HepG2 (cell line): ENCODE measurements around the gene NUP214. TPM values are rescaled to one million over a fixed set of nuclear protein-coding genes. Genes with fewer than 3 reads are reported as not detected.
"Not testable (repeated sequence)": the region's sequence is repeated elsewhere in the genome, so short reads cannot be mapped to it uniquely, and the experiment has no call there.

ENCODE experiments used
- ATAC-seq: fragments of 200-7000 bp; cut with Tn5 transposase; 3 replicates; pipeline ENCODE4 v1.9.1; 2020; ENCODE audit warnings: mild to moderate bottlenecking, moderate library complexity
- BruUV-seq: library from RNA; stranded (reverse); fragments of 400-500 nt; replicated peaks from 2 replicates; lab custom pipeline; 2021; lab: Mats Ljungman, UMichigan
- CTCF ChIA-PET: fragments of 300-600 bp; formaldehyde crosslinking; extraction: SDS; loops from one replicate; lab custom pipeline; 2021; ENCODE audit warnings: low total read pairs, inconsistent platforms, low intra/inter-chr PET ratio; lab: Yijun Ruan, JAX
- POLR2A ChIA-PET: fragments of 350-600 bp; sonication (Branson Sonifier 250); formaldehyde crosslinking; loops from one replicate; lab custom pipeline; 2020; ENCODE audit warnings: antibody characterized with exemption, inconsistent platforms; lab: Yijun Ruan, JAX
- DNase-seq: peaks from one replicate; pipeline ENCODE4 v3.0.0-alpha.2; 2015; ENCODE audit warnings: low spot score
- FAIRE-seq: peaks from 3 replicates; lab custom pipeline; 2011; peaks lifted over from hg19 to GRCh38; lab: Jason Lieb, UNC
- H2AFZ ChIP-seq: one replicate; pipeline ENCODE4 v1.6.1; 2011; ENCODE audit warnings: low read length, inconsistent platforms
- H3K27ac ChIP-seq: fragments of 300-600 bp; 3 replicates; pipeline ENCODE4 v1.8.0; 2011; ENCODE audit warnings: mixed run types, mild to moderate bottlenecking, mixed read lengths, low read length, inconsistent platforms; ENCODE audit not compliant: insufficient read depth; ENCODE audit errors: extremely low read length
- H3K27me3 ChIP-seq, 2 experiments: fragments of 200-600 bp in 1 of 2; 2 replicates in 1 of 2; 3 replicates in 1 of 2; pipeline versions ENCODE4 v1.6.0 to v1.8.0; 2011; ENCODE audit warnings: low read length in 2 of 2, mild to moderate bottlenecking in 2 of 2, moderate library complexity in 2 of 2, inconsistent platforms in 1 of 2; ENCODE audit not compliant: insufficient read depth in 2 of 2, control insufficient read depth in 1 of 2
- H3K36me3 ChIP-seq, 2 experiments: fragments of 200-600 bp in 1 of 2; replicated peaks in 1 of 2; 2 replicates in 1 of 2; 3 replicates in 1 of 2; pipeline versions ENCODE4 v1.5.1 to v1.8.0; 2011; ENCODE audit warnings: low read length in 2 of 2, inconsistent platforms in 1 of 2; ENCODE audit not compliant: insufficient read depth in 2 of 2, control insufficient read depth in 1 of 2
- H3K4me1 ChIP-seq: 2 replicates; pipeline ENCODE4 v1.5.1; 2012; ENCODE audit warnings: low read length, inconsistent platforms; ENCODE audit not compliant: insufficient read depth
- H3K4me2 ChIP-seq: 2 replicates; pipeline ENCODE4 v1.6.0; 2011; ENCODE audit warnings: low read depth, low read length, inconsistent platforms
- H3K4me3 ChIP-seq, 3 experiments: fragments of 200-600 bp in 1 of 3; sonication (generic), shearing (Covaris generic) in 1 of 3; replicated peaks in 1 of 3; 2 replicates each; pipeline ENCODE4 v1.5.1; 2011 to 2016; ENCODE audit warnings: low read length in 3 of 3, inconsistent platforms in 2 of 3, low read depth in 2 of 3, mild to moderate bottlenecking in 2 of 3, control low read depth in 1 of 3, mixed read lengths in 1 of 3; ENCODE audit not compliant: insufficient read depth in 1 of 3
- H3K79me2 ChIP-seq: one replicate; pipeline ENCODE4 v1.6.1; 2011; ENCODE audit warnings: low read length, inconsistent platforms; ENCODE audit not compliant: insufficient read depth
- H3K9ac ChIP-seq: 2 replicates; pipeline ENCODE4 v1.6.0; 2011; ENCODE audit warnings: mild to moderate bottlenecking, low read depth, low read length, inconsistent platforms; ENCODE audit not compliant: insufficient read depth
- H3K9me3 ChIP-seq: 2 replicates; pipeline ENCODE4 v1.5.1; 2012; ENCODE audit warnings: mild to moderate bottlenecking, low read length
- H4K20me1 ChIP-seq: 2 replicates; pipeline ENCODE4 v1.6.0; 2011; ENCODE audit warnings: inconsistent platforms, mild to moderate bottlenecking, low read length, moderate library complexity; ENCODE audit not compliant: insufficient read depth
- CBX5 ChIP-seq: sonication (generic); formaldehyde crosslinking; IDR thresholded peaks from 2 replicates; pipeline ENCODE4 v1.4.0; 2020; ENCODE audit warnings: missing genetic modification reagents, borderline replicate concordance
- KAT2B ChIP-seq: fragments of 150-350 bp; IDR thresholded peaks from 2 replicates; pipeline ENCODE4 v1.6.1; 2014; ENCODE audit warnings: low read depth, low read length, borderline replicate concordance
- LRRFIP1 ChIP-seq: sonication (generic); formaldehyde crosslinking; conservative IDR thresholded peaks from 2 replicates; pipeline ENCODE4 v1.4.0; 2020; ENCODE audit warnings: missing genetic modification reagents
- MTF1 ChIP-seq: sonication (generic); formaldehyde crosslinking; IDR thresholded peaks from 2 replicates; pipeline ENCODE4 v1.5.0; 2020; ENCODE audit warnings: missing genetic modification reagents
- ZBTB2 ChIP-seq: sonication (generic); formaldehyde crosslinking; IDR thresholded peaks from 2 replicates; pipeline ENCODE4 v1.8.0; 2022; ENCODE audit warnings: low read depth, missing genetic modification reagents
- ZFP82 ChIP-seq: sonication (generic); formaldehyde crosslinking; IDR thresholded peaks from 2 replicates; pipeline ENCODE4 v1.5.1; 2020; ENCODE audit warnings: mild to moderate bottlenecking, missing genetic modification reagents, borderline replicate concordance
- ZNF335 ChIP-seq: sonication (generic); formaldehyde crosslinking; IDR thresholded peaks from 2 replicates; pipeline ENCODE4 v1.4.0; 2020; ENCODE audit warnings: missing genetic modification reagents
- ZNF33B ChIP-seq: sonication (generic); formaldehyde crosslinking; IDR thresholded peaks from 2 replicates; pipeline ENCODE4 v1.5.1; 2020; ENCODE audit warnings: mild to moderate bottlenecking, missing genetic modification reagents
- ZNF720 ChIP-seq: sonication (generic); formaldehyde crosslinking; IDR thresholded peaks from 2 replicates; pipeline ENCODE4 v1.4.0; 2020; ENCODE audit warnings: missing genetic modification reagents
- WGBS: methylation state at CpG from one replicate; pipeline ENCODE4 v1.1.6; 2017; ENCODE audit warnings: low lambda C conversion rate; 5-methylcytosine and 5-hydroxymethylcytosine counted together
- in situ Hi-C: cut with HindIII; loops from 2 replicates; pipeline ENCODE4 v1.10.0; 2017; ENCODE audit warnings: low pct_unique_long_range_greater_than_20kb; ENCODE audit not compliant: extremely low pct_ligation_motif_present
- intact Hi-C: fragments of 100-400 bp; cut with micrococcal nuclease; formaldehyde crosslinking; loops from one replicate; pipeline ENCODE4 v1.10.0; 2022; ENCODE audit not compliant: unreplicated experiment
- polyA plus RNA-seq, 8 experiments: library from polyadenylated mRNA; depleted of rRNA in 3 of 8; stranded (reverse) in 7 of 8; unstranded in 1 of 8; fragments of >200 nt; fragmentation: Illumina TruSeq in 4 of 8; extraction: Trizol in 4 of 8; gene quantifications; 2 replicates each; pipeline versions ENCODE4 v1.2.1 to v1.2.3, GENCODE V29; 2011 to 2016; ENCODE audit warnings: low read depth in 4 of 8, missing spikeins in 1 of 8, mixed read lengths in 1 of 8; ENCODE audit not compliant: insufficient read depth in 1 of 8
- total RNA-seq, 5 experiments: library from RNA; depleted of rRNA; stranded (reverse); fragments of >200 nt; fragmentation: Illumina TruSeq; extraction: Trizol; gene quantifications; 2 replicates each; pipeline ENCODE4 v1.2.3, GENCODE V29; 2016; ENCODE audit warnings: low read depth in 1 of 5

NUP214 gene
- total and polyA plus RNA-seq, 2 of the 13 experiments (the other 11 are each of a cell fraction or from before 2014, with no cell fraction given), result 8.4 to 16.0 TPM

GRCh38 chr9:131262327-131263032, 137.1 kb downstream of the NUP214 start:
- ATAC-seq, result no peak
- in situ Hi-C loops (no loop called here), intact Hi-C loops (no loop called here)
- 64% methylated on average over 13 of the region's 13 CpGs for WGBS
- ChIA-PET CTCF (no interaction called here), POLR2A (no interaction called here)
- Histone ChIP-seq H3K79me2 (no peaks in the 10 kb centered on the region), H2AFZ (no peak overlapping the region), H3K4me3 (no peak overlapping the region), H3K27me3 (peaks cover 12 to 58% of the 10 kb centered on the region in 2 experiments; a peak in 4 of 5 replicates), H3K4me1 (peaks cover 20% of the 10 kb centered on the region), H3K4me2 (no peak overlapping the region), H3K36me3 (no peaks in the 10 kb centered on the region), H3K27ac (no peak overlapping the region), H4K20me1 (no peaks in the 10 kb centered on the region), H3K9me3 (no peaks in the 10 kb centered on the region), H3K9ac (no peak overlapping the region)
- TF ChIP-seq ZNF335 (CRISPR knock-in tag) (no peak), LRRFIP1 (CRISPR knock-in tag) (no peak), ZNF720 (CRISPR knock-in tag) (no peak), ZBTB2 (CRISPR knock-in tag) (no peak), CBX5 (CRISPR knock-in tag) (no peak), ZNF33B (CRISPR knock-in tag) (no peak), KAT2B (no peak), ZFP82 (CRISPR knock-in tag) (no peak), MTF1 (CRISPR knock-in tag) (no peak)
- no peak for FAIRE-seq
- DNase-seq, result no peak
- BruUV-seq, result no TSS peak

- intact Hi-C loops, in situ Hi-C loops, H3K36me3 ChIP-seq, POLR2A ChIA-PET, H3K4me3 ChIP-seq, BruUV-seq, H2AFZ ChIP-seq, H3K27ac ChIP-seq, H3K79me2 ChIP-seq, ATAC-seq, CTCF ChIA-PET, H3K4me2 ChIP-seq, H3K9ac ChIP-seq, DNase-seq, H3K9me3 ChIP-seq, FAIRE-seq, H4K20me1 ChIP-seq: not testable (repeated sequence)
- peaks cover 24% of the 10 kb centered on the region for H3K4me1 ChIP-seq
- H3K27me3 ChIP-seq, result peaks cover 9 to 54% of the 10 kb centered on the region in 2 experiments; a peak in 4 of 5 replicates
- WGBS, result 54% methylated on average over 5 of the region's 5 CpGs
Observed at GRCh38 chr9:131263033-131263343, 137.6 kb downstream of the NUP214 start.
